ENCODE measurements around the gene BAZ1B.
"Not testable (repeated sequence)": the region's sequence is repeated elsewhere in the genome, so short reads cannot be mapped to it uniquely, and the experiment has no call there.

GRCh38 chr7:73550093-73550492 lies 28.0 kb upstream of the BAZ1B start:
- not testable (repeated sequence) for TF ChIP-seq CTCF (conservative IDR thresholded peaks at IDR 0.05; ENCODE audit: low read length); EZH2phosphoT487 (IDR thresholded peaks at IDR 0.05; ENCODE audit: borderline replicate concordance)
